GM18502 (cell line): ENCODE measurements around the gene ALDH3B2.
"Not testable (repeated sequence)": the region's sequence is repeated elsewhere in the genome, so short reads cannot be mapped to it uniquely, and the experiment has no call there.

Experiments used
- ATAC-seq: cut with Tn5 transposase; IDR thresholded peaks from one replicate; pipeline ENCODE4 v1.9.1; 2021; ENCODE audit warnings: mild to moderate bottlenecking; ENCODE audit not compliant: unreplicated experiment, poor library complexity

ALDH3B2 gene

DNA sequence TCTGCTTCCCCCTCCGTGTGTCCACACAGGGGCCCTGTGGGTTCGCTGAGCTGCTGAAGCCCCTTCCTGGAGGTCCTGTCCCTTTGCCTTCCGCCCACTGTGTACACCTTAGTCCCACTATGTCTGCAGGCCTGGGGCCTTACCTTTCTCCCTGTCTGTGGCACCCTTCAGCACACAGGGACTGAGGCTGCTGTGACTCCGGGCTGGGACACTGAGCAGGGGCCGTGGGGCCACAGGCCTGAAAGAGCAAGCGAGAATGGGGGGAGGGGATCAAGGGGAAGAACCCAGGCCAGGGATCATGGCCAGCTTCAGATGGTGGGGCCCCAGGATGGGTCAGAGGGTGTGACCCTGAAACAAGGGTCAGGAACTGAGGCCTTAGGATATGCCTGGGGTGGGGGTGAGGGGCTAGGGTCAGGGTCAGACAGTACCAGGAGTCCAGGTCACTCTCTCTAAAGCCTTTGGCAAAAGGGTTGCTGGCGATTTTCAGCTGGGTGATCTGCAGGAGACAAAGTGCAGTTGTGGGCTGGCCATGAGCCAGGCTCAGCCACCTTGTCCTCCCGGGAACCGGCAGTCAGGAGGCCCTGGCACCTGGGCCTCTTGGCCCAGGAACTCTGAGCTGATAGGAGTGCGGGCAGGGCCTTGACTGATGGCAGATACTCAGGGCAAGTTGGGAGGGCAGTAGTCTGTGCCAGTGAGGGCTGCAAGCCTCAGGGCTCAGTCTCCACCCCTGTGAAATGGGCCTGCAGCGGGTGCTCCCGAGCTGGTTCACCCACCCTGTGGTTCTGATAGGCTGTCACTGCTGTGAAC, 42.0 kb downstream of the ALDH3B2 start:
- ATAC-seq: no peak

DNA sequence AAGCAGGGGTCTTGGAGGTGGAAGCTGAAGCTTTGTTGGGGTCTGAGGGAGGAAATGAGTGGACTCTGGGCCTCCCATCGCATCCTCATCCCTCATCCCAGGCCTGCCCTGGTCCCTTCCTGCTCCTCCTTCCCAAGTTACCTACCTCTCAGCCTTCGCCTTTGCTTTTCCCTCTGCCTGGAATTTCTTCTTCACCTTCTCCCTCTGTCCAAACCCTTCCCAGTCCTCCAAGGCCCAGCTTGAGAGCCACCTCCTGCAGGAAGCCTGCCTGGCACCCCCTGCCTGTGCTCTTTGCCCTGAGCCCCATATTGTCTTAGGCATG, 42.6 kb downstream of the ALDH3B2 start:
- ATAC-seq: no peak

DNA sequence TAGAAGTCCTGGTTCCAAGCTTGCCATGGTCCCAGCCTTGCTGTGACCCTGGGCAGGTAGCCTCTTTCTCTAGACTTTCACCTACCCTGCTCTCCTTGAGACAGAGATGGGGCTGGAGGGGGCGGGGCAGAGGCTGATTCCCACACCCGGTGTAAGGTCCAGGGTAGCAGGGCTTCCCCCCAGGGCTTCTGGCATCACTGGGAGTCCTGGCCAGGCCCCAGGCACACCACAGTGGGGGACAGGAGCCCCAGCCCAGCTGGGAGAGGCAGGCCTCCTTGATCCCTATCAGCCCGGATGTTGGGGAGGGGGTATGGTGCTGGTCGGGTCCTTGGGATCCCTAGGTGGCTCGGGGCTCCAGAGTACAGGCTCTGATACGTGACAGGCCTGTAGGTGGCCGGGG, 43.0 kb downstream of the ALDH3B2 start:
- no peak for ATAC-seq

DNA sequence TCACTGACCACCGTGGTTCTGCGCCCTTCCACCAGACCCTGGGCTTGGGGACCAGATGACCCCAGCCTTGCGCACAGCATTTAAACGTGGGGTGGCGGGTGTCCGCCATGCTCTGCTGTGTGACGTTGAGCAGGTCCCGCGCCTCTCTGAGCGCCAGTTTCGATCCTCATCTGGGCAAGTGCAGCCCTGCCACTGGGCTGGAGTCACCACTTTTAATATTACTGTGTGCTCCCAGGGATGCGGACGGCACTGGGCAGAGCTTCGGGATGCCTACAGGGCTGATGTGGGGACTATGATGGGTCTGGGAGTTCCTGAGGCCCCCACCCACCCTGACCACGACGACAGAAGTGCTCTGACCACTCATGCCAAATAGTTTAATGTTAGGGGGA, 43.5 kb downstream of the ALDH3B2 start:
- no peak for ATAC-seq

DNA sequence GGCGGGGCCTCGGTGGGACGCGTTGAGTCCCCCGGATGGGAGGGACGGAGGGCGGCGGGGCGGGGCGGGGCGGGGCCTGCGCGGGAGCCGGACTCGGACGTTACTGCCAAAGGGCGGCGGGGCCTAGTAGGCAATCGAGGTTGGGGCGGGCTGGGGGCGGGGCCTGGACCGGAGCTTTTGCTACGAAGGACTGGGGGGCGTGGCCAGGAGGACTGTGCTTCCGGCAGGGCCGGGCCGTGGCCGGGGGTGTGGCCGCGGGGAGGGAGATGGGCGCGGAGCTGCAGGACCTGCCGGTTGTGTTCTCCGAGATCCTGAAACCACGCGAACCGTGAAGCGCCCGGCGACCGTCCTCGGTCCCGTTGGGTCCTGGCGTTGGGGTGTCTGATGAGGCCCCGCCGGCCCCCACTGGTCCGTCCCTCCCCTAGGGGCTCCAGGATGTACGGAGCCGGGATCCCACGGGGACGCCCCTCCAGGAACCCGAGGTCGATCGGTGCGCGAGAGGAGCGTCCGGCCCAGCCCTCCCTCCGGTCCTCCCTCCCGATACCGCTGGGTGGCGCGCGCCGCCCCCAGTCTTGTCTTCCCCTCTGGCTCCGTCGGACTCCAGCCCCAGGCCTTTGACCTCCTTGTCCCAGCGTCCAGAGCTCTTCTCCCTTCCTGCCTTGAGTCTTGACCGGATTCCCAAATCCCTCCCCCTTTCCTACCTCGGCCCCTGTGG, 44.0 kb downstream of the ALDH3B2 start:
- peak; percentile 70 for ATAC-seq

DNA sequence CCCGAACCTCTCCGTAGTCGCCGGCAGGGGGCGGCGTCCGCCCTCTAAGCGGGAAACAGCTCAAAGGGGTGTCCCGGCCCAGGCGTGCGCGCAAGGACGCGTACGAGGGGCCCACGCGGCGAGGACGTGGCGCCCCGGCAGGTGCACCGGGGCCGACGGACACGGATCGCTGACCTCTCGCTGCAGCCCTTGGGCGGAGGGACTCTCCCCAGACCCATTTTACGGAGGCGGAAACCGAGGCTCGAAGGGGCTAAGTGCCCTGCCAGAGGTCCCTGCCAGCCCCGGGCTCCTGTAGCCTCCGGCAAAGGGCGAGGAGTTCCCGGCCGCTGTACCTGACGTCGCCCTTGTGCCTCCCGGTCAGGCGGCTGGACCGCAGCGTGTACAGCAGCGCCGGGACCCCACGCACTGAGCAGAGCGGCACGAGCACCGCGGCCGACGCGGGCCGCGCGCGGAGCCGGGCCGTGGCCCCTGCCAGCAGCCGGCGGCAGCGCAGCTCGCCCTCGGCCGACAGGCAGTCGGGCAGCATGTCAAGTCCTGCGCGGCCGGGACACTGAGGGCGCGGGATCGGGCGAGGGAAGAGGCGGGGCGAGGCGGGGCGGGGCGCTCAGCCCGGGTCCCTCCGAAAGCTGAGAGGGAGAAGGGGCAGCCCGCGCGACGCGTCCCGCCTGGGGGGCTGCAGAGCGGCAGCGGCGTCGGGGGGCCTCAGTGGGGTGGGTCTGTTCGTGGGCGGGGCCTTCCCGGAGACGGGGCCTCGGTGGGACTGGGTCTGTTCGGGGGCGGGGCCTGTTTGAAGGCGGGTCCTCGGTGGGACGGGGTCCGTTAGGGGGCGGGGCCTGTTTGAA, 44.8 kb downstream of the ALDH3B2 start, which contains the start of gene NUDT8:
Gene NUDT8 (minus strand): TSS at position 552 of the 842 bp plus-strand sequence. CDS start 26 bp downstream, at position 526.
- peak; percentile 53 for ATAC-seq

DNA sequence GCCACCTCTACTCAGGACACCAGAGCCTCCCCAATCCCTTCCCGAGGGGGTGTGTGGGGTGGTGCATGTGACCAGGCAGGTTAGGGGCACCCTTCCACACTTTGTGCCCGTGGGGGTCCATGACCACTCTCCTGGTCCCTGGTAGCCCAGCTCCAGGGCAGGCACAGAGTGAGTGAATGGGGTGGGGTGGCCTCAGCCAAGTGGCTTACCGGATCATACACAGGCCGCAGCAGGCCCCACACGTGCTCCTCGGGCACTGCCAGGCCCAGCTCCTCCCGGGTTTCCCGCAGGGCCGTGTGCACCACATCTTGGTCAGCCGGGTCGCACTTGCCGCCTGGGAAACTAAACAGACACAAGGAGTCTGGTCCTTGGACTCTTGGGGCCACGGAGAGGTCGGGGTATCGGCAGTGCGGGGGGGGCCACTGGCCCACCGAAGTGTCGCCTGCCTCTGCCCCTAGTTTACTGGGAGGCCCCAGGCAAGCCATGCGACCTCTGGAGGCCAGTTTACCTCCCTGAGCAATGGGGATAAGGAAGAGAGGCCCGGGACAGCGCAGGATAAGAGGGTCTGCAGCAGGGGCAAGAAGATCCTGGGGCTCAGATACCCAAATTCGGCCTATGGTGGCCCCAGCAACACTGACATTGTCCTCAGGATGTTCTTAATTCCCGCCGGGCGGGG, 45.6 kb downstream of the ALDH3B2 start:
- ATAC-seq: no peak

DNA sequence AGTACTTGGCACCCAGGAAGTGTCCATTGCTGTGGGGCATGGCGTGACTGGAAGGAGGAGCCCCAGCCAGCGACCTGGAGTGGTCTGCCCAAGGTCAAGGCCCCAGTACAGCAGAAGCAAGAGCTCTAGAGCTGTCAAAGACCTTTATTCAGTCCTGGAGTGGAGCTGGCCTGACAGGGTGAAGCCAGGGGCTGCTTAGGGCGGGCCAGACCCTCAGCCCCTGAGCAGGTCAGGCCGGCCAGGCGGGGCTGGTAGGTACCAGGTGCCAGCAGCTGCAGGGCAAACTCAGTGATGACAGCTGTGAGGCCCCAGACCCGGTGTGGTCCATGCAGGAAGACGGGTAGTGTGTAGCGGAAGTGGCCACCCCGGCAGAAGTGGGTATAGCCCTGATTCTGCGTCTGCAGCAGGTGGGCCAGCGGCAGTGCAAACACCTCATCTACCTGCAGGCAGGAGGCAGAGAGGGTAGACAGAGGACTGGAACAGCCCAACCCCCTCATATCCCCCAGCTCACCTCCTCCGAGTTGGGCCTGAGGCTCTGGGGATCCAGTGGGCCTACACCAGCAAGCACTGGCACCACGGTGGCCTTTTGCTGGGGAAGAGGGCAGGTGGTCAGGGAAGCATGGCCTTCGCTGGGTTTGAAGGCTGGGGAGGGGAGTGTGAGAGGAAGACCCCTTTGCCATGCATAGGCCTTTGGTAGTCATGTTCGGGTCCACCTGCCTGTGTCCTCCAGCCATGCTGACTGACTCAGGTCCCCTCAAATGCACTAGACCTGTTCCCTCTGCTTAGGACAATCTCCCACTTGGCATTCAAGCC, 46.4 kb downstream of the ALDH3B2 start:
- no peak for ATAC-seq

DNA sequence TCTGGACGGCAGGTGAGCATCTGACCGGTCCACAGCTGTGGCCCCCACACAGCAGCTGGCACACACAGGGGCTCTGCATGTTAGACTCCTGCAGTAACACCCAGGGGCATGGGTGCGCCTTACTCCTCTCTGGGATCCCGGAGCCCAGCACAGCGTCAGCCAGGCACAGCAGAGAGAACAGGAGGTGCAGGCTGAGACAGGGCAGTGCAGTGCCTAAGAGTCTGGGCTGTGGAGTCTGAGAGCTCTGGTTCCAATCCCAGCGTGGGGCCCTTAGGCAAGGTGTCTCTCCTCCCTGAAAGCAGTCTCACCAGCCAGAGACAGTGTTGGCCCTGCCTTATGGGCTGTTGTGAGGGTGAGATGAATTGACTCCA, 47.0 kb downstream of the ALDH3B2 start:
- ATAC-seq: no peak

DNA sequence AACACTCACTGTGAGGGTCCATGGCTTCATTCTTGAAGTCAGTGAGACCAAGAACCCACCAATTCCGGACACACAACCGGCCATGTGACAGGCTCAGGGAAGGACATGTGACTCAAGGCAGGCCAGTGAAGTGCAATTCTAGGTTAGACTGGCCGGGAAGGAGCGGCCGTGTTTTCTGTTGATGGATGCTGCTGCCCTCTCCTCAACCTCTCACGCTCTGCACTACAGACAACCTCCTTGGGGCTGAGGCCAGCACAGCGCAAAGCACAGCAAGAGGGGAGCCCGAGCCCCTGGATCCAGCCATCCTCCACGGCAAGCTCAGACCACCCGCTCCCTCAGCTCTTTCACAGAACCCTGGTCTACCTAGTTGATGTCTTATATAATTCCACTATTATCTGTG, 47.5 kb downstream of the ALDH3B2 start:
- ATAC-seq: no peak

DNA sequence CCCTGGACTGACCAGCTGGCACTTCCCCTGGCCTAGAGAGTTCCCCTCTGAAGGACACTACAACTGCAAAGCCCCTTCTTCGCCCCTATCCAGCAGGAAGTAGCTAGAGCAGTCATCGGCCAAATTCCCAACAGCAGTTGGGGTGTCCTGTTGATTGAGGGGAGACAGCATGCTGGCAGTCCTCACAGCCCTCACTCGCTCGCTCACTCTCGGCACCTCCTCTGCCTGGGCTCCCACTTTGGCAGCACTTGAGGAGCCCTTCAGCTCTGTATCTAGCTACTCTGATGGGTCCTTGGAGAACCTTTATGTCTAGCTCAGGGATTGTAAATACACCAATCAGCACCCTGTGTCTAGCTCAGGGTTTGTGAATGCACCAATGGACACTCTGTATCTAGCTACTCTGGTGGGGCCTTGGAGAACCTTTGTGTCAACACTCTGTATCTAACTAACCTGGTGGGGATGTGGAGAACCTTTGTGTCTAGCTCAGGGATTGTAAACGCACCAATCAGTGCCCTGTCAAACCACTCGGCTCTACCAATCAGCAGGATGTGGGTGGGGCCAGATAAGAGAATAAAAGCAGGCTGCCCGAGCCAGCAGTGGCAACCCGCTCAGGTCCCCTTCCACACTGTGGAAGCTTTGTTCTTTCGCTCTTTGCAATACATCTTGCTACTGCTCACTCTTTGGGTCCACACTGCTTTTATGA, 48.1 kb downstream of the ALDH3B2 start:
- ATAC-seq: not testable (repeated sequence)

DNA sequence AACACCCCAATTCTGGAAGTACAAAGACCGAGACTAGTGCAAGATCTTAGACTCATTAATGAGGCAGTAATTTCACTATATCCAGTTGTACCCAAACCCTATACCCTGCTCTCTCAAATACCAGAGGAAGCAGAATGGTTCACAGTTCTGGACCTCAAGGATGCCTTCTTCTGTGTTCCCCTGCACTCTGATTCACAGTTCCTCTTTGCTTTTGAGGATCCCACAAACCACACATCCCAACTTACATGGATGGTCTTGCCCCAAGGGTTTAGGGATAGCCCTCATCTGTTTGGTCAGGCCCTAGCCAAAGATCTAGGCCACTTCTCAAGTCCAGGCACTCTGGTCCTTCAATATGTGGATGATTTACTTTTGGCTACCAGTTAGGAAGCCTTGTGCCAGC, 50.6 kb downstream of the ALDH3B2 start:
- not testable (repeated sequence) for ATAC-seq

DNA sequence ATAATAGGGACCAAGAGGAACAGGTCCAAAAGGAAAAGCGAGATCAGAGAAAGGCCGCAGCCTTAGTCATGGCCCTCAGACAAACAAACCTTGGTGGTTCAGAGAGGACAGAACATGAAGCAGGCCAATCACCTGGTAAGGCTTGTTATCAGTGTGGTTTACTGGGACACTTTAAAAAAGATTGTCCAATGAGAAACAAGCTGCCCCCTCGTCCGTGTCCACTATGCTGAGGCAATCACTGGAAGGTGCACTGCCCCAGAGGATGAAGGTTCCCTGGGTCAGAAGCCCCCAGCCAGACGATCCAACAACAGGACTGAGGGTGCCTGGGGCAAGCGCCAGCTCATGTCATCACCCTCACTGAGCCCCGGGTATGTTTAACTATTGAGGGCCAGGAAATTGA, 51.5 kb downstream of the ALDH3B2 start:
- not testable (repeated sequence) for ATAC-seq

DNA sequence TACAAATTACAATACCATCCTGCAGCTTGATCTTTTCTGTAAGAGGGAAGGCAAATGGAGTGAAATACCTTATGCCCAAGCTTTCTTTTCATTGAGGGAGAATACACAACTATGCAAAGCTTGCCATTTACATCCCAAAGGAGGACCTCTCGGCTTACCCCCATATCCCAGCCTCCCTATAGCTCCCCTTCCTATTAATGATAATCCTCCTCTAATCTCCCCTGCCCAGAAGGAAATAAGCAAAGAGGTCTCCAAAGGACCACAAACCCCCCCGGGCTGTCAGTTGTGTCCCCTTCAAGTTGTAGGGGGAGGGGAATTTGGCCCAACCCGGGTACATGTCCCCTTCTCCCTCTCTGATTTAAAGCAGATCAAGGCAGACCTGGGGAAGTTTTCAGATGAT, 52.5 kb downstream of the ALDH3B2 start:
- not testable (repeated sequence) for ATAC-seq

DNA sequence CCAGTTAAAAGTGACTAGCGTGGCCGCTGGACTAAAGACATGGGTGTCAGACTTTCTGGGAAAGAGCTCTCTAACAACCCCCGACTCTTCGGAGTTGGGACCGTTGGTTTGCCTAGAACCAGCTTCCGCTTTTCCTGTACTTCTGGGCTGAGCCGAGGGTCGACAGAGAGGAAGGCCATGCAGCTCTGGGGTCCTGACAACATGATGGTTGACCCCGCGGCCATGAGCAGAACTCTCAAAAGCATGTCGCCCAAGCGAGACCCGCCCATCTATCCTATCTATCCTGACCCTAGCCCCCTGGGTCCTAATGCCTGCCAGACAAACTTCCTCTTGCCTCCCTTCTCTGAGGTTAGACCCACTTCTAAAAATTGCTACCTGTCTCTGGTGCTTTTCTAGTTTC, 53.8 kb downstream of the ALDH3B2 start:
- not testable (repeated sequence) for ATAC-seq

DNA sequence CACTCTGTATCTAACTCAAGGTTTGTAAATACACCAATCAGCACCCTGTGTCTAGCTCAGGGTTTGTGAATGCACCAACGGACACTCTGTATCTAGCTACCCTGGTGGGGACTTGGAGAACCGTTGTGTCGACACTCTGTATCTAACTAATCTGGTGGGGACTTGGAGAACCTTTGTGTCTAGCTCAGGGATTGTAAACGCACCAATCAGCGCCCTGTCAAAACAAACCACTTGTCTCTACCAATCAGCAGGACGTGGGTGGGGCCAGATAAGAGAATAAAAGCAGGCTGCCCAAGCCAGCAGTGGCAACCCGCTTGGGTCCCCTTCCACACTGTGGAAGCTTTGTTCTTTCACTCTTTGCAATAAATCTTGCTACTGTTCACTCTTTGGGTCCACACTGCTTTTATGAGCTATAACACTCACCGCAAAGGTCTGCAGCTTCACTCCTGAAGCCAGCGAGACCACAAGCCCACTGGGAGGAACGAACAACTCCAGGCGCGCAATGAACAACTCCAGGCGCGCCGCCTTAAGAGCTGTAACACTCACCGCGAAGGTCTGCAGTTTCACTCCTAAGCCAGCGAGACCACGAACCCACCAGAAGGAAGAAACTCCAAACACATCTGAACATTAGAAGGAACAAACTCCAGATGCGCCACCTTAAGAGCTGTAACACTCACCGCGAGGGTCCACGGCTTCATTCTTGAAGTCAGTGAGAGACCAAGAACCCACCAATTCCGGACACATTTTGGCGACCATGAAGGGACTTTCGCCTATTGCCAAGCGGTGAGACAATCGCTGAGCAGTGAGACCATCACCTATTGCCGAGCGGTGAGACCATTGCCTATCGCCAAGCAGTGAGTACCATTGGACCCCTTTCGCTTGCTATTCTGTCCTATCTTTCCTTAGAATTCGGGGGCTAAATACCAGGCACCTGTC, 54.5 kb downstream of the ALDH3B2 start:
- ATAC-seq: not testable (repeated sequence)

DNA sequence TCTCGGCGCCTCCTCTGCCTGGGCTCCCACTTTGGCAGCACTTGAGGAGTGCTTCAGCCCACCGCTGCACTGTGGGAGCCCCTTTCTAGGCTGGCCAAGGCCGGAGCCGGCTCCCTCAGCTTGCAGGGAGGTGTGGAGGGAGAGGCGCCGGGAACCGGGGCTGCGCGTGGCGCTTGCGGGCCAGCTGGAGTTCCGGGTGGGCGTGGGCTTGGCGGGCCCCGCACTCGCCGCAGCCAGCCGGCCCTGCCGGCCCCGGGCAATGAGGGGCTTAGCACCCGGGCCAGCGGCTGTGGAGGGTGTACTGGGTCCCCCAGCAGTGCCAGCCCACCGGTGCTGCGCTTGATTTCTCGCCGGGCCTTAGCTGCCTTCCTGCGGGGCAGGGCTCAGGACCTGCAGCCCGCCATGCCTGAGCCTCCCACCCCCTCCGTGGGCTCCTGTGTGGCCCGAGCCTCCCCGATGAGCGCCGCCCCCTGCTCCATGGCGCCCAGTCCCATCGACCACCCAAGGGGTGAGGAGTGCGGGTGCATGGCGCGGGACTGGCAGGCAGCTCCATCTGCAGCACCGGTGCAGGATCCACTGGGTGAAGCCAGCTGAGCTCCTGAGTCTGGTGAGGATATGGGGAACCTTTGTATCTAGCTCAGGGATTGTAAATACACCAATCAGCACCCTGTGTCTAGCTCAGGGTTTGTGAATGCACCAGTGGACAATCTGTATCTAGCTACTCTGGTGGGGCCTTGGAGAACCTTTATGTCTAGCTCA, 55.3 kb downstream of the ALDH3B2 start:
- not testable (repeated sequence) for ATAC-seq
